Endodermal cell (in vitro differentiated cells): Measurements from ENCODE around the gene SCUBE1. TPM values are rescaled to one million over a fixed set of nuclear protein-coding genes. Genes with fewer than 3 reads are reported as not detected.

Experiments used
- DNase-seq: peaks from one replicate; pipeline ENCODE4 v3.0.0-alpha.2; 2017
- H3K27ac ChIP-seq: 2 replicates; pipeline ENCODE4 v1.5.1; 2013; ENCODE audit warnings: mild to moderate bottlenecking, low read depth, low read length, moderate library complexity
- H3K27me3 ChIP-seq: 2 replicates; pipeline ENCODE4 v1.6.1; 2013; ENCODE audit warnings: mild to moderate bottlenecking, low read length, moderate library complexity; ENCODE audit not compliant: insufficient read depth, control insufficient read depth, poor library complexity, severe bottlenecking
- H3K36me3 ChIP-seq: 2 replicates; pipeline ENCODE4 v1.7.0; 2013; ENCODE audit warnings: mild to moderate bottlenecking, low read length, moderate library complexity; ENCODE audit not compliant: control insufficient read depth, insufficient read depth
- H3K4me1 ChIP-seq: one replicate; pipeline ENCODE4 v1.7.0; 2013; ENCODE audit warnings: low read length; ENCODE audit not compliant: control insufficient read depth, insufficient read depth
- H3K4me3 ChIP-seq: 2 replicates; pipeline ENCODE4 v1.5.1; 2013; ENCODE audit warnings: mild to moderate bottlenecking, low read length, moderate library complexity
- H3K9ac ChIP-seq: 2 replicates; pipeline ENCODE4 v1.6.1; 2013; ENCODE audit warnings: mild to moderate bottlenecking, low read length, moderate library complexity; ENCODE audit not compliant: poor library complexity, severe bottlenecking; ENCODE audit errors: extremely low read depth
- H3K9me3 ChIP-seq: 2 replicates; pipeline ENCODE4 v1.6.1; 2013; ENCODE audit warnings: mild to moderate bottlenecking, low read length, moderate library complexity; ENCODE audit not compliant: control insufficient read depth
- H3K27ac Mint-ChIP-seq: 2 replicates; pipeline ENCODE4 v1.8.0; 2020; ENCODE audit warnings: mixed read lengths
- H3K27me3 Mint-ChIP-seq: 2 replicates; pipeline ENCODE4 v1.8.0; 2021; ENCODE audit warnings: mild to moderate bottlenecking, mixed read lengths; ENCODE audit not compliant: insufficient read depth
- H3K36me3 Mint-ChIP-seq: 2 replicates; pipeline ENCODE4 v1.8.0; 2020; ENCODE audit warnings: low read depth, mixed read lengths
- H3K4me1 Mint-ChIP-seq: 2 replicates; pipeline ENCODE4 v1.8.0; 2020; ENCODE audit warnings: mixed read lengths
- H3K4me3 Mint-ChIP-seq: 2 replicates; pipeline ENCODE4 v1.8.0; 2020; ENCODE audit warnings: mild to moderate bottlenecking, moderate library complexity, mixed read lengths
- H3K9me3 Mint-ChIP-seq: 2 replicates; pipeline ENCODE4 v1.8.0; 2020; ENCODE audit warnings: mild to moderate bottlenecking, mixed read lengths
- WGBS, 2 experiments: methylation state at CpG; one replicate each; pipeline versions ENCODE4 v1.1.5 to v1.1.7; 2013; ENCODE audit warnings: missing lambda C conversion rate in 2 of 2, mixed read lengths in 1 of 2; ENCODE audit not compliant: insufficient coverage in 1 of 2, insufficient read length in 1 of 2; 5-methylcytosine and 5-hydroxymethylcytosine counted together
- total RNA-seq, 2 donors: library from RNA; stranded (reverse); fragmentation: NEBNext Ultra II Directional in 1 of 2; extraction: Animal tissue kit (Norgen Biotek cat#: 25700) in 1 of 2; gene quantifications; 2 replicates in 1 of 2; 3 replicates in 1 of 2; pipeline ENCODE4 v1.2.1, GENCODE V29; 2021
- TF ChIP-seq, protein P1 (sequence below): fragments of 200-600 bp; sonication (generic); conservative IDR thresholded peaks from 2 replicates; pipeline ENCODE4 v1.5.0; 2021; ENCODE audit warnings: antibody characterized with exemption, mild to moderate bottlenecking

Gene SCUBE1
- total RNA-seq, 2 donors from 2014 or later, result 0.13 to 0.95 TPM

DNA sequence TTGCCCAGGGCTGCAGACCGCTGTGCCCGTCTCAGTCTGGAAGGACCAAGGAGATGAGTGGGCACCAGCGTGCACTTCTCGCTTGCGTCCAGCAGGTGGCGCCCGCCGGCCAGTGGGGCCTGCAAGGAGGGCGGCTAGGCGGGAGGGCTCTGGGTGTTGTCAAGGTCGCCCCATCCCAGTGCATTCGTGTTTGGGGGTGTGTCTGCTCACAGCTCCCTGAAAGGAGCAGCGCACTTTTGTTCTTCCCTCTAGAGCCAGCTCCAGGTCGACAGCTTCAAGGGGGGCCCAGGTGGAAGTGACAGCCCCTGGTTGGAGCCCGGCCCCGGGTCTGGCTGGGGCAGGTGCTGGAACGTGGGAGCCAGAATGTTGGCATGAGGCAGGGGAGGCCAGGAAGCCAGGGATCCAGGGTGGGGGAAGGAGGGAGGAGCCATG is 45.3 kb upstream of the SCUBE1 start:
- H3K4me1 Mint-ChIP-seq, result peaks cover 19% of the 10 kb centered on the region
- Histone ChIP-seq H3K9me3 (no peaks in the 10 kb centered on the region), H3K9ac (no peak overlapping the region), H3K27ac (no peak overlapping the region), H3K36me3 (no peaks in the 10 kb centered on the region), H3K4me3 (no peak overlapping the region), H3K27me3 (peaks cover 21% of the 10 kb centered on the region), H3K4me1 (no peaks in the 10 kb centered on the region)
- peaks cover 26% of the 10 kb centered on the region for H3K27me3 Mint-ChIP-seq
- peaks cover under 1% of the 10 kb centered on the region for H3K9me3 Mint-ChIP-seq
- H3K27ac Mint-ChIP-seq, result no peak overlapping the region
- TF ChIP-seq, protein P1, sequence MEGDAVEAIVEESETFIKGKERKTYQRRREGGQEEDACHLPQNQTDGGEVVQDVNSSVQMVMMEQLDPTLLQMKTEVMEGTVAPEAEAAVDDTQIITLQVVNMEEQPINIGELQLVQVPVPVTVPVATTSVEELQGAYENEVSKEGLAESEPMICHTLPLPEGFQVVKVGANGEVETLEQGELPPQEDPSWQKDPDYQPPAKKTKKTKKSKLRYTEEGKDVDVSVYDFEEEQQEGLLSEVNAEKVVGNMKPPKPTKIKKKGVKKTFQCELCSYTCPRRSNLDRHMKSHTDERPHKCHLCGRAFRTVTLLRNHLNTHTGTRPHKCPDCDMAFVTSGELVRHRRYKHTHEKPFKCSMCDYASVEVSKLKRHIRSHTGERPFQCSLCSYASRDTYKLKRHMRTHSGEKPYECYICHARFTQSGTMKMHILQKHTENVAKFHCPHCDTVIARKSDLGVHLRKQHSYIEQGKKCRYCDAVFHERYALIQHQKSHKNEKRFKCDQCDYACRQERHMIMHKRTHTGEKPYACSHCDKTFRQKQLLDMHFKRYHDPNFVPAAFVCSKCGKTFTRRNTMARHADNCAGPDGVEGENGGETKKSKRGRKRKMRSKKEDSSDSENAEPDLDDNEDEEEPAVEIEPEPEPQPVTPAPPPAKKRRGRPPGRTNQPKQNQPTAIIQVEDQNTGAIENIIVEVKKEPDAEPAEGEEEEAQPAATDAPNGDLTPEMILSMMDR, result peak; percentile 98
- no peak overlapping the region for H3K4me3 Mint-ChIP-seq
- WGBS, 2 experiments, result 20 to 22% methylated on average over 14 to 17 of the region's 17 CpGs
- no peaks in the 10 kb centered on the region for H3K36me3 Mint-ChIP-seq
- DNase-seq, result peak; percentile 96

DNA sequence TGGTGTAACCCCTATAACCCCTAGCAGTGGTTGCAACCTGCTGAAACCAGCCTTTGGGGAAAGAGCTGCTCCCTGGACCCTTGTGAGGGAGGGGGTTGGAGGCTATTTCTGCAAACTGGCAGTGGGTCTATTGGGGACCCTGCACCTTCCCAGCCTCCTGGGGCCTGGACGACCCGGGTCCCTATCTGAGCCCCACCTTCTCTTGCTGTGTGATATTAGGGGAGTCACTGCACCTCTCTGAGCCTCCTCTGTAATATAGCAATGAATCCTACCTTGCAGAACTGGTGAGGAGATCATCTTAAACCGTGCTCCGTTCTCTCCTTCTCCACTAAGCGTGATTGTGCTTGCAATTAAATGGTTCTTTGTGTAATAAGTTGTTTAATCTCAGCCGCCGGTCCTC is 44.6 kb upstream of the SCUBE1 start:
- Histone ChIP-seq H3K36me3 (no peaks in the 10 kb centered on the region), H3K4me3 (no peak overlapping the region), H3K27me3 (peaks cover 21% of the 10 kb centered on the region), H3K27ac (no peak overlapping the region), H3K4me1 (no peaks in the 10 kb centered on the region), H3K9me3 (no peaks in the 10 kb centered on the region), H3K9ac (no peak overlapping the region)
- Mint-ChIP-seq H3K27me3 (peaks cover 26% of the 10 kb centered on the region), H3K4me1 (peaks cover 15% of the 10 kb centered on the region), H3K36me3 (no peaks in the 10 kb centered on the region), H3K9me3 (no peaks in the 10 kb centered on the region), H3K4me3 (no peak overlapping the region), H3K27ac (no peak overlapping the region)
- 35 to 63% methylated on average over 4 to 7 of the region's 7 CpGs for WGBS, 2 experiments
- DNase-seq, result peak; percentile 33
- TF ChIP-seq, protein P1, result no peak

DNA sequence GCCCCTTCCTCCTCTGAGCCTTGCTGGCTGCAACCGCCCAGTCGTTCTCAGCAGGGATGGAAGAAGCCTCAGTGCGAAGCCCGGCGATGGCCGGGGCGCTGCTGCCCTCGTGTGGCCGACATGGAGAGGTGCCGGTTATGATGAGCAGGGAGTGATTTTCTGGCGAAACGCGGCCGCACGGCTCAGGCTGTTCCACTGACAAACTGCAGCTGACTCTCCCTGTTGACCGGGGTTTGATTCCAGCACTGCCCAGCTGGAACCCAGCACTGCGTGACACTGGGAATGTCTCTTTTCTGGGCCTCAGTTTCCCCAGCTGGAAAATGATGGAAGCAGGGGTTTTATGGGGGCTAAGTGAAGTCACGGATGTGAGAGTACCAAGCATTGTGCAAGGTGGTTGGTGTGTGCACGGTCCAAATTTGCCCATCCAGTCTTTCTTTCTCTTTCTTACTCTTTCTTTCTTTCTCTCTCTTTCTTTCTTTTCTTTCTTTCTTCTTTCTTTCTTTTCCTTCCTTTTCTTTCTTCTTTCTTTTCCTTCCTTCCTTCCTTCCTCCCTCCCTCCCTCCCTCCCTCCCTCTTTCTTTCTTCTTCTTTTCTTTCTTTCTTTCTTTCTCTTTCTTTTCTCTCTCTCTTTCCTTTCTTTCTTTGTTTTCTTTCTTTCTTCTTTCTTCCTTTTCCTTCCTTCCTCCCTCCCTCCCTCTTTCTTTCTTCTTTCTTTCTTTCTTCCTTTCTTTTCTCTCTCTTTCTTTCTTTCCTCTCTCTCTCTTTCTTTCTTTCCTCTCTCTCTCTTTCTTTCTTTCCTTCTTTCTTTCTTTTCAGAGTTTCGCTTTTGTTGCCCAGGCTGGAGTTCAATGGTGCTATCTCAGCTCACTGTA is 42.8 kb upstream of the SCUBE1 start:
- no peak overlapping the region for H3K27ac ChIP-seq
- H3K4me3 ChIP-seq, result no peak overlapping the region
- Mint-ChIP-seq H3K9me3 (no peaks in the 10 kb centered on the region), H3K27me3 (peaks cover 26% of the 10 kb centered on the region), H3K27ac (no peak overlapping the region), H3K4me1 (peaks cover 10% of the 10 kb centered on the region), H3K36me3 (no peaks in the 10 kb centered on the region), H3K4me3 (no peak overlapping the region)
- no peak overlapping the region for H3K9ac ChIP-seq
- 13 to 36% methylated on average over 5 to 19 of the region's 20 CpGs for whole genome bisulfite sequencing, 2 experiments
- H3K27me3 ChIP-seq, result peaks cover 21% of the 10 kb centered on the region
- H3K36me3 ChIP-seq, result no peaks in the 10 kb centered on the region
- no peaks in the 10 kb centered on the region for H3K9me3 ChIP-seq
- peak; percentile 94 for DNase-seq
- TF ChIP-seq, protein P1, result peak; percentile 94
- H3K4me1 ChIP-seq, result no peaks in the 10 kb centered on the region
